ENCODE results near the gene STK26. TPM values are rescaled to one million over a fixed set of nuclear protein-coding genes. Genes with fewer than 3 reads are reported as not detected.

The STK26 gene
- total RNA-seq, 3 donors from 2014 or later = 12.8 to 19.2 (median 15.0) TPM

DNA sequence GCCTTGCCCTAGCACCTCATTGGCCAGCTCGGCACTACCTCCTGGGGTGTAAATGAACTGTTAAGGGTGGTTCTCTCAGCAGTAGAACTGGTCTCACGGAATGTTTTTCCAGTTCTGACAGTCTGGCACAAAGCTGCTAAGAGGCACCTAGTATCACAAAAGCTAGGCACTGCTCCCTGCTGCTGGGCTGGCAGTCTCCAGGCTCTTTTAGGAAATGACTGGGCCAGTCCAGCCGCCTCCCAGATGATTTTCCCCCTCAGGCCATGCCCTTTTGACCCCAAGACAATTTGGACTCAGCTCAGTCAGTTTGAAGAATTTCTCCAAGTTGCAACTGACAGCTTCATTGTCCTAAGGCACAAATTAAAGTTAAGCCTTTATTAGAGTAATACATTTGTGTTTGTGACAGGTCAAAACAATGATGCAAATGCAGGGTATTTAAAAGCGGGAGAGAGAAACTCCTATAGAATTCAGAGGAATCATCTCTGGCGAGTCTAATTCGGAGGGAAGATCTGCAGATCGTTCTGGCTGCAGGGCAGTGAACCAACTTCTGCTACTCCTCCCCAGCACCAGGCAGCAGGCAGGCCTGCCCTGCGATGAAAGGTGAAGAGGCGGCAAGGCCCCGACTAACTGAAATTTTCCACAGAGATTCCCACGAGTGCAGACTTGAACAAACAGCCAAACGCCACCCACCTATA is 96.9 kb downstream of the STK26 start:
- no peak overlapping the region for H3K4me3 ChIP-seq
- no peak for DNase-seq (ENCODE audit: low spot score in 2 of 2)
- H3K27ac ChIP-seq = peak overlapping the region; percentile 71 to 80
- H3K36me3 ChIP-seq = no peaks in the 10 kb centered on the region
- intact Hi-C loops (cut with DNase I; ENCODE audit: low total_unique reads) = no loop called here
- H3K4me1 ChIP-seq = no peaks in the 10 kb centered on the region
- peaks cover 0 to 4% of the 10 kb centered on the region in 2 donors for H3K9me3 ChIP-seq
- TF ChIP-seq POLR2AphosphoS5 (IDR thresholded peaks at IDR 0.05) = no peak
- no peak for TF ChIP-seq POLR2A (IDR thresholded peaks at IDR 0.05)
- TF ChIP-seq, protein P1, sequence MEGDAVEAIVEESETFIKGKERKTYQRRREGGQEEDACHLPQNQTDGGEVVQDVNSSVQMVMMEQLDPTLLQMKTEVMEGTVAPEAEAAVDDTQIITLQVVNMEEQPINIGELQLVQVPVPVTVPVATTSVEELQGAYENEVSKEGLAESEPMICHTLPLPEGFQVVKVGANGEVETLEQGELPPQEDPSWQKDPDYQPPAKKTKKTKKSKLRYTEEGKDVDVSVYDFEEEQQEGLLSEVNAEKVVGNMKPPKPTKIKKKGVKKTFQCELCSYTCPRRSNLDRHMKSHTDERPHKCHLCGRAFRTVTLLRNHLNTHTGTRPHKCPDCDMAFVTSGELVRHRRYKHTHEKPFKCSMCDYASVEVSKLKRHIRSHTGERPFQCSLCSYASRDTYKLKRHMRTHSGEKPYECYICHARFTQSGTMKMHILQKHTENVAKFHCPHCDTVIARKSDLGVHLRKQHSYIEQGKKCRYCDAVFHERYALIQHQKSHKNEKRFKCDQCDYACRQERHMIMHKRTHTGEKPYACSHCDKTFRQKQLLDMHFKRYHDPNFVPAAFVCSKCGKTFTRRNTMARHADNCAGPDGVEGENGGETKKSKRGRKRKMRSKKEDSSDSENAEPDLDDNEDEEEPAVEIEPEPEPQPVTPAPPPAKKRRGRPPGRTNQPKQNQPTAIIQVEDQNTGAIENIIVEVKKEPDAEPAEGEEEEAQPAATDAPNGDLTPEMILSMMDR (IDR thresholded peaks at IDR 0.05) = no peak
- peaks cover 0 to 31% of the 10 kb centered on the region in 2 donors for H3K27me3 ChIP-seq

DNA sequence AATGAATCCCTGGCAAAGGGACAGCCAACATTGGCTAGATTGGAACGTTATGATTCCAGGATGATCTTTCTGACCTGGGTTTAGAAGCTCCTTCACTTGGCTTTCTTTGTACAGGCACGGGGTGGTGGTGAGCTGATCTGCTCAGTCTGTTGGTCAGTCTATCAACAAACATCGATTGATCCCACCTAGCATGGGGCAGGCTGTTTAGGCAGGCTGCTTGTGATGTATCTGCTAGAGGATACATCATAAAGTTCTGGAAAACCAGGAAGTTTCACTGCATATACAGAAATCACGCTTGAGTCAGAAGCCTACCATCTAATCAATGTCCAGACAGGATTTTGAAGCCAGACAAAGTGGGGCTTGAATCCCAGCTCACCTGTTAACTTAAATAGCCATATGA is 97.8 kb downstream of the STK26 start:
- Histone ChIP-seq H3K4me3 (no peak overlapping the region), H3K27ac (peak overlapping the region; percentile 3 to 80), H3K27me3 (peaks cover 0 to 31% of the 10 kb centered on the region in 2 donors), H3K9me3 (peaks cover 0 to 4% of the 10 kb centered on the region in 2 donors), H3K36me3 (no peaks in the 10 kb centered on the region), H3K4me1 (no peaks in the 10 kb centered on the region)
- intact Hi-C loops (cut with DNase I; ENCODE audit: low total_unique reads) = no loop called here
- DNase-seq (ENCODE audit: low spot score in 2 of 2) = no peak
- no peak for TF ChIP-seq POLR2A (IDR thresholded peaks at IDR 0.05)
- TF ChIP-seq, protein P1 (IDR thresholded peaks at IDR 0.05) = no peak
- no peak for TF ChIP-seq POLR2AphosphoS5 (IDR thresholded peaks at IDR 0.05)

Other genes with a start within 250 kb of the STK26 start
- gene FRMD7, start 104.7 kb downstream of the STK26 start, total RNA-seq = not detected
- 10 to 100 TPM; 14.1 to 22.1 (median 18.0) TPM for gene RAP2C, start 196.1 kb downstream of the STK26 start, total RNA-seq